H1 (cell line): ENCODE data around the gene RIMBP2. TPM values are rescaled to one million over a fixed set of nuclear protein-coding genes. Genes with fewer than 3 reads are reported as not detected.

Experiments
- CBX8 ChIP-seq: fragments of 300-800, 300-1000 bp; sonication (generic); IDR thresholded peaks from 2 replicates; pipeline ENCODE4 v1.7.1; 2016; ENCODE audit warnings: low read depth, low read length, borderline replicate concordance
- HDAC6 ChIP-seq: IDR thresholded peaks from one replicate; pipeline ENCODE4 v1.7.1; 2012; ENCODE audit warnings: low read depth, mild to moderate bottlenecking, inconsistent platforms, low read length, moderate library complexity
- NANOG ChIP-seq: IDR thresholded peaks from 2 replicates; pipeline ENCODE4 v1.6.1; 2011; ENCODE audit warnings: low read length, low read depth, mild to moderate bottlenecking, inconsistent platforms; ENCODE audit not compliant: insufficient read depth, poor library complexity, severe bottlenecking
- polyA plus RNA-seq, 7 experiments: library from polyadenylated mRNA; depleted of rRNA in 3 of 7; stranded (reverse) in 5 of 7; unstranded in 2 of 7; fragments of >200 nt in 5 of 7; fragments of 200-250 nt in 2 of 7; gene quantifications; 1 replicate in 5 of 7; 2 replicates in 1 of 7; 4 replicates in 1 of 7; pipeline versions ENCODE4 v1.2.1 to v1.2.3, GENCODE V29; 2011 to 2013; ENCODE audit warnings: missing spikeins in 2 of 7, mixed read lengths in 2 of 7
- total RNA-seq: library from RNA; stranded (reverse); fragmentation: NEBNext Ultra II Directional; extraction: Animal tissue kit (Norgen Biotek cat#: 25700); gene quantifications from 2 replicates; pipeline ENCODE4 v1.2.1, GENCODE V29; 2021

RIMBP2 gene
- total and polyA plus RNA-seq, 2 of the 8 experiments (the other 6 are each of a cell fraction or from before 2014, with no cell fraction given): 0.18 to 0.65 TPM

- TF ChIP-seq NANOG (no peak), HDAC6 (no peak), CBX8 (no peak)
- TF ChIP-seq, all 59 proteins: peak for 0
Measured at GRCh38 chr12:130572553-130572952, 143.5 kb downstream of the RIMBP2 start (continued).
